Measurements from ENCODE around the gene GHR. TPM values are rescaled to one million over a fixed set of nuclear protein-coding genes. Genes with fewer than 3 reads are reported as not detected.

The GHR gene
- total RNA-seq, 4 donors from 2014 or later: 1.8 to 12.4 (median 3.7) TPM

DNA sequence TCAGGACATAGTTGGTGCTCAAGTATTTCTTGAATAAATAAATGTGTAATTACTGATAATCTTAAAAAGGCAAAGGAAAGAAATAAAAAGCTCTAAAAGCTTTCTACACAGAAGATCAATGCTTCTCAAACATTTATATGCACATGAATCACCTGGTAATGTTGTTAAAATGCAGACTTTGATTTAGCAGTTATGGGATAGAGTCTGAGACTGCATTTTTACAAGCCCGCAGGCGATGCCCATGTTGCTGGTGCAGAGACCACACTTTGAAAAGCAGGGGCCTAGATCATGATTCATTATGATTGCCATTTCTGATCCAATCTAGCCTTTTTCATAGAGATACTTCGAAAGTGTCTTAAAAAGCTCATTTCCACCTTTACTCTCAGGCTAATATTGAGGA lies 329.9 kb downstream of the GHR start:
- Histone ChIP-seq H3K4me3 (no peak overlapping the region), H3K36me3 (no peaks in the 10 kb centered on the region), H3K27me3 (no peaks in the 10 kb centered on the region), H3K9me3 (no peaks in the 10 kb centered on the region), H3K27ac (no peak overlapping the region), H3K4me1 (no peaks in the 10 kb centered on the region)
- DNase-seq: no peak
- TF ChIP-seq POLR2A (IDR thresholded peaks at IDR 0.05): no peak
- TF ChIP-seq, protein P1, sequence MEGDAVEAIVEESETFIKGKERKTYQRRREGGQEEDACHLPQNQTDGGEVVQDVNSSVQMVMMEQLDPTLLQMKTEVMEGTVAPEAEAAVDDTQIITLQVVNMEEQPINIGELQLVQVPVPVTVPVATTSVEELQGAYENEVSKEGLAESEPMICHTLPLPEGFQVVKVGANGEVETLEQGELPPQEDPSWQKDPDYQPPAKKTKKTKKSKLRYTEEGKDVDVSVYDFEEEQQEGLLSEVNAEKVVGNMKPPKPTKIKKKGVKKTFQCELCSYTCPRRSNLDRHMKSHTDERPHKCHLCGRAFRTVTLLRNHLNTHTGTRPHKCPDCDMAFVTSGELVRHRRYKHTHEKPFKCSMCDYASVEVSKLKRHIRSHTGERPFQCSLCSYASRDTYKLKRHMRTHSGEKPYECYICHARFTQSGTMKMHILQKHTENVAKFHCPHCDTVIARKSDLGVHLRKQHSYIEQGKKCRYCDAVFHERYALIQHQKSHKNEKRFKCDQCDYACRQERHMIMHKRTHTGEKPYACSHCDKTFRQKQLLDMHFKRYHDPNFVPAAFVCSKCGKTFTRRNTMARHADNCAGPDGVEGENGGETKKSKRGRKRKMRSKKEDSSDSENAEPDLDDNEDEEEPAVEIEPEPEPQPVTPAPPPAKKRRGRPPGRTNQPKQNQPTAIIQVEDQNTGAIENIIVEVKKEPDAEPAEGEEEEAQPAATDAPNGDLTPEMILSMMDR (IDR thresholded peaks at IDR 0.05): no peak

DNA sequence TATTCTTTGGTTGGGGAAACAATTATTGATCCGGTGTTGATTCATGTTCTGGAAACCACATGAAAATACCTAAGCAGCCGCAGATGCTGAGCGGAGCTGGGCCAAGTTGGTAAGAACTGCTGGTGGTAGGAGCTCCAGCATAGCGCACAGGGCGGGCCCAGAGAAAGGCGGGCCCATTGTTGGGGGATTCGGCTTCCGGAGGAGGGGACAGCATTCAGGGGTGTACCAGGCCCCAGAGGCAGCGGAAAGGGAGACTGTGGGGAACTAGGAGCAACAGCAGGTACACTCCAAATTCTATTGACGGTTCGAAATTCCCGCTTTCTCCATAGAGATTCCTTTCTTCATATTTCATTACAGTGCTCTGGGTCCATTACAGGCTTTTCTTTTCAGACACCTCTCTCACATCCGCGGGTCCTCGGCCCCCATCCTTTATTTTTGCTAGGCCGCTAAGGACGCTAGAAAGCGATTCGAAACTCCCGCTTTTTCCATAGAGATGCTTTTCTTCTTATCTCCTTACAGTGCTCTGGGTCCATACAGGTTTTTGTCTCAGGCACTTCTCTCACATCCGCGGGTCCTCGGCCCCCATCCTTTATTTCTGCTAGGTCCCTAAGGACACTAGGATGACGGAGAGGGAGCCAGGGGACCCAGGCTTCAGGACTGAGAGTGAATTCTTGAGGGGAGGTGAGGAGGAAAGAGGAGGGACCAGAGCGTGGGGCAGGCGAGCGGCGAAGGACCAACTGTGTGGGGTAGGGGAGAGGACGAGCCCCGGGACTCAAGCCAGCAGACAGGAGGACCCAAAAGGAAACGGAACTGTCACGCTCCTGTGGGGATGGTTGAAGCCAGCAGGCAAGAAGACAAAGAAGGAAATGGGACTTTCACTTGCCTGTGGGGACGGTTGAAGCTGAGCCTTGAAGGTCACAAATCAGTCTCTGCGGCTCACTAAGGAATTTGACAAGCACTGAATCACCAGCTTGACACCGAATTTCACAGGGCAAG lies 333.7 kb downstream of the GHR start, which contains the start of gene CCDC152:
TSS of gene CCDC152 (plus strand) at position 213 of the 996 bp plus-strand sequence. CDS start 2,304 bp downstream, outside the sequence.
- DNase-seq: peak in 1 of 3 donors; percentile 43
- peak within 1 kb of the TSS in 3 of 4 donors; percentile 1 to 25 (median 13) for H3K4me3 ChIP-seq

DNA sequence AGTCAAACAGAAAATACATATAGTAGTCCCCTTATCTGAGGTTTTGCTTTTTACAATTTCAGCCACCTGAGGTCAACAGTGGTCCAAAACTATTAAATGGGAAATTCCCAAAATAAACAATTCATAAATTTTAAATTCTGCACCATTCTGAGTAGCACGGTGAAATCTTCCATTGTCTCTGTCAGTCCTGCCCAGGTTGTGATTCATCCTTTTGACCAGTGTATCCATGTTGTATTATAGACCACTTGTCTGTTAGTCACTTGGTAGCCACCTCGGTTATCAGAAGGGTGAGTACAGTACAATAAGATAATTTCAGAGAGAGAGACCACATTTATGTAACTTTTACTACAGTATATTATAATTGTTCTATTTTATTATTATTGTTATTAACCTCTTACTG lies 336.2 kb downstream of the GHR start:
- Histone ChIP-seq H3K27me3 (no peaks in the 10 kb centered on the region), H3K27ac (no peak overlapping the region), H3K9me3 (no peaks in the 10 kb centered on the region), H3K4me3 (no peak overlapping the region), H3K4me1 (no peaks in the 10 kb centered on the region), H3K36me3 (no peaks in the 10 kb centered on the region)
- no peak for TF ChIP-seq POLR2A (IDR thresholded peaks at IDR 0.05)
- TF ChIP-seq, protein P1 (IDR thresholded peaks at IDR 0.05): no peak
- no peak for DNase-seq

More for the DNA sequence above, 333.7 kb downstream of the GHR start, which contains the start of gene CCDC152:
- Histone ChIP-seq H3K27me3 (no peaks in the 10 kb centered on the region), H3K27ac (no peak within 1 kb of the TSS), H3K4me1 (no peaks in the 10 kb centered on the region), H3K36me3 (no peaks in the 10 kb centered on the region), H3K9me3 (no peaks in the 10 kb centered on the region)
- TF ChIP-seq, protein P1 (IDR thresholded peaks at IDR 0.05): no peak
- no peak for TF ChIP-seq POLR2A (IDR thresholded peaks at IDR 0.05)

DNA sequence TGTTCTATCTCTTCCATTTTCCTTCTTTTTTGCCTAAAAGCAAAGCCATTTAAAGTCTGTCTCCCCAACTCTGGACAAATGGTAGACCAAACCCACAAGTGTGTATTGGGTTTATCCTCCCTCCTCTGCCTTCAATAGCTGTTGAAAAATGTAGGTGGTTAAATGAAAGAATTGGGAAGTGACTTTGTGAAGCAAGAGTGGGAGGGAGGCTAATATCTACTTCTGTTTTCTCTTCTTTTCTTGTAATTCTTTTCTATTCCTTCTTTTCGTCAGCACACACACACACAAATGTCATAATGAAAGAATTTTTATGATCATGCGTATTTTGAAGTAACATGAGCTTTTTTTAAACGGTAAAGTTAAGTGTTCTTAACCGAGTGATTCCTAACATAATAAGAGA lies 337.2 kb downstream of the GHR start:
- H3K9me3 ChIP-seq: no peaks in the 10 kb centered on the region
- TF ChIP-seq, protein P1 (IDR thresholded peaks at IDR 0.05): no peak
- H3K4me3 ChIP-seq: no peak overlapping the region
- H3K4me1 ChIP-seq: no peaks in the 10 kb centered on the region
- no peak overlapping the region for H3K27ac ChIP-seq
- no peak for DNase-seq
- H3K36me3 ChIP-seq: no peaks in the 10 kb centered on the region
- no peaks in the 10 kb centered on the region for H3K27me3 ChIP-seq

DNA sequence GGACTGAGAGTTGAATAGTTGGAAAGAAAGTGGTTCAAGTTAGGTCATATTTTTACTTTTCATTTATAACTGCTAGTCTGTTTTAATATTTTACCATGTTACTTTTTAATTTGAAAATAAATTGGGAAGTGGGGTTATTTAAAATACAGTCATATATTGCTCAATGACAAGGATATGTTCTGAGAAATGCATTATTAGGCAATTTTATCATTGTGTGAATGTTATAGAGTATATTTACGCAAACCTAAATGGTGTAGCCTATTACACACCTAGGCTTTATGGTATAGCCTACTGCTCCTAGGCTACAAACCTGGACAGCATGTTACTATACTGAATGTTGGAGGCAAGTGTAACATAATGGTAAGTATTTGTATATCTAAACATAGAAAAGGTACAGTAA lies 338.6 kb downstream of the GHR start:
- no peak for DNase-seq
- H3K36me3 ChIP-seq: no peaks in the 10 kb centered on the region
- no peak overlapping the region for H3K4me3 ChIP-seq
- no peak for TF ChIP-seq POLR2A (IDR thresholded peaks at IDR 0.05)
- TF ChIP-seq, protein P1 (IDR thresholded peaks at IDR 0.05): no peak
- no peaks in the 10 kb centered on the region for H3K27me3 ChIP-seq
- H3K4me1 ChIP-seq: no peaks in the 10 kb centered on the region
- H3K9me3 ChIP-seq: no peaks in the 10 kb centered on the region
- H3K27ac ChIP-seq: no peak overlapping the region
